Measurements from ENCODE around the gene ARF6. TPM values are rescaled to one million over a fixed set of nuclear protein-coding genes. Genes with fewer than 3 reads are reported as not detected.

ARF6 gene
- total RNA-seq, 1 donor from 2014 or later = 61.5 TPM

GRCh38 chr14:49919825-49920659, 27.2 kb downstream of the ARF6 start:
- H3K9me3 ChIP-seq = no peaks in the 10 kb centered on the region
- intact Hi-C loops (cut with DNase I) = no loop called here
- H3K4me1 ChIP-seq = no peaks in the 10 kb centered on the region
- no peak for DNase-seq
- H3K27me3 ChIP-seq = no peaks in the 10 kb centered on the region
- no peak for TF ChIP-seq CTCF (IDR thresholded peaks at IDR 0.05)
- H3K4me3 ChIP-seq = no peak overlapping the region
- no peak overlapping the region for H3K27ac ChIP-seq
- peak; percentile 22 for ATAC-seq
- H3K36me3 ChIP-seq = no peaks in the 10 kb centered on the region

- Histone ChIP-seq H3K27me3 (no peaks in the 10 kb centered on the region), H3K4me1 (no peaks in the 10 kb centered on the region), H3K27ac (no peak overlapping the region), H3K4me3 (no peak overlapping the region), H3K36me3 (no peaks in the 10 kb centered on the region), H3K9me3 (no peaks in the 10 kb centered on the region)
- no peak for DNase-seq
- TF ChIP-seq CTCF (IDR thresholded peaks at IDR 0.05) = no peak
- peak; percentile 68 for ATAC-seq
- intact Hi-C loops (cut with DNase I) = no loop called here
Measured at GRCh38 chr14:49920935-49921334, 28.1 kb downstream of the ARF6 start.

DNA sequence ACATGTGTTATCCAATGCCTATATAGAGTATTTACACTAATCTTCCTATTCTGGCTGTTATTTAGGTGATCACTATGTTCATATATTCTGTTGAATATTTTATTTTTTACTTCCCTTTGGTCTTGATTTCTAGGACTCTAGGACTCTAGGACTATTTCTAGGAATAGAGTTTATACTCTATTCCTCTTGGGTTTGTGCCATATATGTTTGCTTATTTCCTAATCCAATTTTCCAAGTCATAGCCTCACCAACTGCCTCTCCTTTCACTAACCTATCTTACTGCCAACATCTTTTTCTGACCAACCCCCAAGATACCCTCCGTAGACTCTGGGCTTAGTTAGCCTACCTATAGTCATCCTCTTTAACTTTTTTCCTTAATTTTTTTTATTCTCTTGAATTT, 28.5 kb downstream of the ARF6 start:
- no peaks in the 10 kb centered on the region for H3K4me1 ChIP-seq
- H3K36me3 ChIP-seq = no peaks in the 10 kb centered on the region
- intact Hi-C loops (cut with DNase I) = no loop called here
- no peak overlapping the region for H3K4me3 ChIP-seq
- H3K27me3 ChIP-seq = no peaks in the 10 kb centered on the region
- no peak overlapping the region for H3K27ac ChIP-seq
- DNase-seq (no peak), ATAC-seq (no peak)
- TF ChIP-seq CTCF (IDR thresholded peaks at IDR 0.05) = no peak
- no peaks in the 10 kb centered on the region for H3K9me3 ChIP-seq

DNA sequence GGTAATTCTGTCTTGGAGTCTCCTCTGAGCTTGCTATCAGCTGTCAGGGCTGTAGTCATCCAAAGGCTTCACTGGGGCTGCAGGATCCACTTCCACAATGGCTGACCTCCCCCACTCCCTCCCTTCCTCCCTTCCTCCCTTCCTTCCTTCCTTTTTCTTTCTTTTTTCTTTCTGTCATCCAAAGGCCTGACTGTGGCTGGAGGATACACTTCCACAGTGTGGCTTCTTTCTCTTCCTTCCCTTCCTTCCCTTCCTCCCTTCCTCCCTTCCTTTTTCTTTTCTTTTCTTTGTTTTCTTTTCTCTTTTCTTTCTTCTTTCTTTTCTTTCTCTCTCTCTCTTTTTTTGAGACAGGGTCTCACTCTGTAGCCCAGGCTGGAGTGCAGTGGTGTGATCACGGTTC, 30.6 kb downstream of the ARF6 start:
- no peak for TF ChIP-seq CTCF (IDR thresholded peaks at IDR 0.05)
- no peak for DNase-seq
- Histone ChIP-seq H3K4me3 (no peak overlapping the region), H3K27ac (no peak overlapping the region), H3K9me3 (no peaks in the 10 kb centered on the region), H3K4me1 (no peaks in the 10 kb centered on the region), H3K27me3 (no peaks in the 10 kb centered on the region), H3K36me3 (no peaks in the 10 kb centered on the region)
- no peak for ATAC-seq
- intact Hi-C loops (cut with DNase I) = no loop called here

GRCh38 chr14:49923881-49924280, 31.0 kb downstream of the ARF6 start:
- H3K9me3 ChIP-seq = no peaks in the 10 kb centered on the region
- intact Hi-C loops (cut with DNase I) = no loop called here
- no peaks in the 10 kb centered on the region for H3K27me3 ChIP-seq
- H3K36me3 ChIP-seq = no peaks in the 10 kb centered on the region
- no peaks in the 10 kb centered on the region for H3K4me1 ChIP-seq
- no peak overlapping the region for H3K4me3 ChIP-seq
- no peak for ATAC-seq
- DNase-seq = no peak
- no peak overlapping the region for H3K27ac ChIP-seq
- TF ChIP-seq CTCF (IDR thresholded peaks at IDR 0.05) = no peak
